GM23338 (cell line): ENCODE results near the gene CADPS2. TPM values are rescaled to one million over a fixed set of nuclear protein-coding genes. Genes with fewer than 3 reads are reported as not detected.

Experiments
- ATAC-seq: fragments of 200-7000 bp; cut with Tn5 transposase; 3 replicates; pipeline ENCODE4 v1.9.1; 2020
- DNase-seq: peaks from one replicate; pipeline ENCODE4 v3.0.0-alpha.2; 2015; ENCODE audit warnings: low spot score
- H2AFZ ChIP-seq: fragments of 200-600 bp; sonication (generic); 2 replicates; pipeline ENCODE4 v1.8.0; 2016; ENCODE audit warnings: antibody characterized with exemption, mild to moderate bottlenecking, moderate library complexity
- H3F3A ChIP-seq: fragments of 200-600 bp; sonication (generic); replicated peaks from 2 replicates; pipeline ENCODE4 v1.8.0; 2017; ENCODE audit warnings: antibody characterized with exemption, mixed run types, low read depth
- H3K27ac ChIP-seq: fragments of 200-600 bp; sonication (generic); 2 replicates; pipeline ENCODE4 v1.6.1; 2016; ENCODE audit warnings: low read depth
- H3K27me3 ChIP-seq: fragments of 200-600 bp; sonication (generic); 2 replicates; pipeline ENCODE4 v1.8.0; 2016; ENCODE audit warnings: mild to moderate bottlenecking, mixed run types, moderate library complexity; ENCODE audit not compliant: insufficient read depth
- H3K36me3 ChIP-seq: fragments of 200-600 bp; sonication (generic); 2 replicates; pipeline ENCODE4 v1.8.0; 2016; ENCODE audit warnings: mild to moderate bottlenecking; ENCODE audit not compliant: insufficient read depth
- H3K4me1 ChIP-seq: fragments of 200-600 bp; sonication (generic); 2 replicates; pipeline ENCODE4 v1.8.0; 2016; ENCODE audit warnings: mild to moderate bottlenecking, moderate library complexity; ENCODE audit not compliant: insufficient read depth
- H3K4me2 ChIP-seq: fragments of 200-600 bp; sonication (generic); 2 replicates; pipeline ENCODE4 v1.7.1; 2017; ENCODE audit warnings: mixed run types
- H3K4me3 ChIP-seq: fragments of 200-600 bp; sonication (generic); 2 replicates; pipeline ENCODE4 v1.6.1; 2016; ENCODE audit warnings: mixed run types
- H3K79me2 ChIP-seq: fragments of 200-600 bp; sonication (generic); replicated peaks from 2 replicates; pipeline ENCODE4 v1.8.0; 2017; ENCODE audit warnings: mild to moderate bottlenecking; ENCODE audit not compliant: insufficient read depth
- H3K9me2 ChIP-seq: fragments of 200-600 bp; sonication (generic); 2 replicates; pipeline ENCODE4 v1.8.0; 2017; ENCODE audit not compliant: insufficient read depth
- H4K20me1 ChIP-seq: fragments of 200-600 bp; sonication (generic); replicated peaks from 2 replicates; pipeline ENCODE4 v1.8.0; 2017; ENCODE audit warnings: mild to moderate bottlenecking; ENCODE audit not compliant: insufficient read depth
- H3K27ac Mint-ChIP-seq: 2 replicates; pipeline ENCODE4 v1.8.0; 2020; ENCODE audit warnings: inconsistent platforms, mild to moderate bottlenecking, moderate library complexity, mixed read lengths
- H3K27me3 Mint-ChIP-seq: 3 replicates; pipeline ENCODE4 v1.8.0; 2022; ENCODE audit warnings: low read depth, mild to moderate bottlenecking, moderate library complexity, mixed read lengths, inconsistent platforms; ENCODE audit not compliant: insufficient read depth, poor library complexity
- H3K36me3 Mint-ChIP-seq: 3 replicates; pipeline ENCODE4 v1.8.0; 2021; ENCODE audit warnings: low read depth, mild to moderate bottlenecking, inconsistent platforms, moderate library complexity, mixed read lengths
- H3K4me1 Mint-ChIP-seq: 3 replicates; pipeline ENCODE4 v1.8.0; 2020; ENCODE audit warnings: mild to moderate bottlenecking, inconsistent platforms, mixed read lengths
- H3K4me3 Mint-ChIP-seq: 3 replicates; pipeline ENCODE4 v1.8.0; 2021; ENCODE audit warnings: moderate library complexity, mild to moderate bottlenecking, inconsistent platforms, mixed read lengths
- H3K9me3 Mint-ChIP-seq: 3 replicates; pipeline ENCODE4 v1.8.0; 2020; ENCODE audit warnings: moderate library complexity, mild to moderate bottlenecking, inconsistent platforms, mixed read lengths
- CREB1 ChIP-seq: fragments of 250-450 bp; sonication (Bioruptor Pico); IDR thresholded peaks from 2 replicates; pipeline ENCODE4 v1.5.0; 2020; ENCODE audit warnings: low read depth, mild to moderate bottlenecking, moderate library complexity
- EZH2 ChIP-seq: fragments of 200-600 bp; sonication (generic); IDR thresholded peaks from one replicate; pipeline ENCODE4 v1.8.0; 2017; ENCODE audit warnings: antibody characterized with exemption, mild to moderate bottlenecking, low read depth; ENCODE audit not compliant: unreplicated experiment
- EZH2phosphoT487 ChIP-seq: fragments of 200-600 bp; sonication (generic); IDR thresholded peaks from one replicate; pipeline ENCODE4 v1.8.1; 2018; ENCODE audit warnings: antibody characterized with exemption; ENCODE audit not compliant: unreplicated experiment
- JUNB ChIP-seq: IDR thresholded peaks from one replicate; pipeline ENCODE4 v1.6.1; 2016; ENCODE audit warnings: antibody characterized with exemption; ENCODE audit not compliant: unreplicated experiment
- NANOG ChIP-seq: IDR thresholded peaks from 2 replicates; pipeline ENCODE4 v1.6.1; 2016; ENCODE audit warnings: antibody characterized with exemption, borderline replicate concordance
- POLR2AphosphoS5 ChIP-seq: IDR thresholded peaks from 2 replicates; pipeline ENCODE4 v1.6.1; 2016; ENCODE audit warnings: antibody characterized with exemption, low read depth
- STAT1 ChIP-seq: IDR thresholded peaks from one replicate; pipeline ENCODE4 v1.6.1; 2016; ENCODE audit warnings: antibody characterized with exemption; ENCODE audit not compliant: unreplicated experiment
- ZNF114 ChIP-seq: fragments of 250-450 bp; sonication (Bioruptor Pico); IDR thresholded peaks from 2 replicates; pipeline ENCODE4 v1.5.0; 2020; ENCODE audit warnings: mild to moderate bottlenecking, moderate library complexity
- ZNF331 ChIP-seq: fragments of 250-450 bp; sonication (Bioruptor Pico); IDR thresholded peaks from 2 replicates; pipeline ENCODE4 v1.5.0; 2020; ENCODE audit warnings: low read depth, mild to moderate bottlenecking, moderate library complexity
- polyA plus RNA-seq: library from polyadenylated mRNA; unstranded; fragments of >200 nt; fragmentation: Nextera tagmentation; extraction: Ambion mirVana; gene quantifications from 2 replicates; pipeline ENCODE4 v1.2.1, GENCODE V29; 2016
- total RNA-seq: library from RNA; depleted of rRNA; stranded (reverse); fragments of >200 nt; shearing (Covaris generic); gene quantifications from 2 replicates; pipeline ENCODE4 v1.2.3, GENCODE V29; 2014
- TF ChIP-seq, protein P1 (sequence below): IDR thresholded peaks from one replicate; pipeline ENCODE4 v1.6.1; 2018; ENCODE audit warnings: antibody characterized with exemption; ENCODE audit not compliant: unreplicated experiment
- TF ChIP-seq, protein P2 (sequence below): IDR thresholded peaks from 2 replicates; pipeline ENCODE4 v1.6.1; 2016; ENCODE audit warnings: antibody characterized with exemption
- TF ChIP-seq, protein P3 (sequence below): fragments of 250-450 bp; sonication (Bioruptor Pico); IDR thresholded peaks from 2 replicates; pipeline ENCODE4 v1.5.0; 2020; ENCODE audit warnings: mild to moderate bottlenecking, moderate library complexity
- TF ChIP-seq, protein P4 (sequence below), 2 experiments: fragments of 200-600 bp in 1 of 2; sonication (generic) in 1 of 2; conservative IDR thresholded peaks; 2 replicates each; pipeline versions ENCODE4 v1.5.1 to v1.6.1; 2016 to 2017; ENCODE audit warnings: antibody characterized with exemption in 2 of 2, low read depth in 2 of 2, mild to moderate bottlenecking in 2 of 2, moderate library complexity in 1 of 2

The CADPS2 gene
- total and polyA plus RNA-seq, 2 experiments from 2014 or later, result 16.3 to 36.9 TPM

DNA sequence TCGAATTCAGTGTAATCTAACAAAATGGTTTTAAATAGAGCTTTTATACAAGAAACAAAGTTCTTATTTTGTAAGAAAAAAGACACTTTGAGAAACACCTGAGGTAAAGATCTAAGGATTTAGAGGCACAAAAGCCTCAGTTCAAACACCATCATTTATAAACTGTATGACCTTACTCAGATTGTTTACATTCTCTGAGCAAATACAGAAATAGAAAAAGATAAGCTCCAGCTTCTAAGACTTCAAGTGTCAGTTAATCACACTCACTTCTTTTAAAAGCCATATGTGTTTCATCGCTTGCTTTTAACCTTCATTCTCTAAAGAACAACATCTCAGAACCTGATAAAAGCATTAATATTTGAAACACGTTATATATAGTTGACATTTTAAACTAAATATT, 27.9 kb downstream of the CADPS2 start:
- no peaks in the 10 kb centered on the region for H3K36me3 ChIP-seq
- H3K4me1 ChIP-seq, result peaks cover 12% of the 10 kb centered on the region
- no peaks in the 10 kb centered on the region for H3K79me2 ChIP-seq
- TF ChIP-seq NANOG (no peak), ZNF331 (CRISPR knock-in tag) (no peak), JUNB (no peak), STAT1 (no peak), CREB1 (CRISPR knock-in tag) (no peak), EZH2 (no peak), ZNF114 (CRISPR knock-in tag) (no peak), EZH2phosphoT487 (no peak), POLR2AphosphoS5 (no peak)
- TF ChIP-seq, protein P1, sequence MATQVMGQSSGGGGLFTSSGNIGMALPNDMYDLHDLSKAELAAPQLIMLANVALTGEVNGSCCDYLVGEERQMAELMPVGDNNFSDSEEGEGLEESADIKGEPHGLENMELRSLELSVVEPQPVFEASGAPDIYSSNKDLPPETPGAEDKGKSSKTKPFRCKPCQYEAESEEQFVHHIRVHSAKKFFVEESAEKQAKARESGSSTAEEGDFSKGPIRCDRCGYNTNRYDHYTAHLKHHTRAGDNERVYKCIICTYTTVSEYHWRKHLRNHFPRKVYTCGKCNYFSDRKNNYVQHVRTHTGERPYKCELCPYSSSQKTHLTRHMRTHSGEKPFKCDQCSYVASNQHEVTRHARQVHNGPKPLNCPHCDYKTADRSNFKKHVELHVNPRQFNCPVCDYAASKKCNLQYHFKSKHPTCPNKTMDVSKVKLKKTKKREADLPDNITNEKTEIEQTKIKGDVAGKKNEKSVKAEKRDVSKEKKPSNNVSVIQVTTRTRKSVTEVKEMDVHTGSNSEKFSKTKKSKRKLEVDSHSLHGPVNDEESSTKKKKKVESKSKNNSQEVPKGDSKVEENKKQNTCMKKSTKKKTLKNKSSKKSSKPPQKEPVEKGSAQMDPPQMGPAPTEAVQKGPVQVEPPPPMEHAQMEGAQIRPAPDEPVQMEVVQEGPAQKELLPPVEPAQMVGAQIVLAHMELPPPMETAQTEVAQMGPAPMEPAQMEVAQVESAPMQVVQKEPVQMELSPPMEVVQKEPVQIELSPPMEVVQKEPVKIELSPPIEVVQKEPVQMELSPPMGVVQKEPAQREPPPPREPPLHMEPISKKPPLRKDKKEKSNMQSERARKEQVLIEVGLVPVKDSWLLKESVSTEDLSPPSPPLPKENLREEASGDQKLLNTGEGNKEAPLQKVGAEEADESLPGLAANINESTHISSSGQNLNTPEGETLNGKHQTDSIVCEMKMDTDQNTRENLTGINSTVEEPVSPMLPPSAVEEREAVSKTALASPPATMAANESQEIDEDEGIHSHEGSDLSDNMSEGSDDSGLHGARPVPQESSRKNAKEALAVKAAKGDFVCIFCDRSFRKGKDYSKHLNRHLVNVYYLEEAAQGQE, result no peak
- TF ChIP-seq, protein P2, sequence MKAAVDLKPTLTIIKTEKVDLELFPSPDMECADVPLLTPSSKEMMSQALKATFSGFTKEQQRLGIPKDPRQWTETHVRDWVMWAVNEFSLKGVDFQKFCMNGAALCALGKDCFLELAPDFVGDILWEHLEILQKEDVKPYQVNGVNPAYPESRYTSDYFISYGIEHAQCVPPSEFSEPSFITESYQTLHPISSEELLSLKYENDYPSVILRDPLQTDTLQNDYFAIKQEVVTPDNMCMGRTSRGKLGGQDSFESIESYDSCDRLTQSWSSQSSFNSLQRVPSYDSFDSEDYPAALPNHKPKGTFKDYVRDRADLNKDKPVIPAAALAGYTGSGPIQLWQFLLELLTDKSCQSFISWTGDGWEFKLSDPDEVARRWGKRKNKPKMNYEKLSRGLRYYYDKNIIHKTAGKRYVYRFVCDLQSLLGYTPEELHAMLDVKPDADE, result no peak
- TF ChIP-seq, protein P3, sequence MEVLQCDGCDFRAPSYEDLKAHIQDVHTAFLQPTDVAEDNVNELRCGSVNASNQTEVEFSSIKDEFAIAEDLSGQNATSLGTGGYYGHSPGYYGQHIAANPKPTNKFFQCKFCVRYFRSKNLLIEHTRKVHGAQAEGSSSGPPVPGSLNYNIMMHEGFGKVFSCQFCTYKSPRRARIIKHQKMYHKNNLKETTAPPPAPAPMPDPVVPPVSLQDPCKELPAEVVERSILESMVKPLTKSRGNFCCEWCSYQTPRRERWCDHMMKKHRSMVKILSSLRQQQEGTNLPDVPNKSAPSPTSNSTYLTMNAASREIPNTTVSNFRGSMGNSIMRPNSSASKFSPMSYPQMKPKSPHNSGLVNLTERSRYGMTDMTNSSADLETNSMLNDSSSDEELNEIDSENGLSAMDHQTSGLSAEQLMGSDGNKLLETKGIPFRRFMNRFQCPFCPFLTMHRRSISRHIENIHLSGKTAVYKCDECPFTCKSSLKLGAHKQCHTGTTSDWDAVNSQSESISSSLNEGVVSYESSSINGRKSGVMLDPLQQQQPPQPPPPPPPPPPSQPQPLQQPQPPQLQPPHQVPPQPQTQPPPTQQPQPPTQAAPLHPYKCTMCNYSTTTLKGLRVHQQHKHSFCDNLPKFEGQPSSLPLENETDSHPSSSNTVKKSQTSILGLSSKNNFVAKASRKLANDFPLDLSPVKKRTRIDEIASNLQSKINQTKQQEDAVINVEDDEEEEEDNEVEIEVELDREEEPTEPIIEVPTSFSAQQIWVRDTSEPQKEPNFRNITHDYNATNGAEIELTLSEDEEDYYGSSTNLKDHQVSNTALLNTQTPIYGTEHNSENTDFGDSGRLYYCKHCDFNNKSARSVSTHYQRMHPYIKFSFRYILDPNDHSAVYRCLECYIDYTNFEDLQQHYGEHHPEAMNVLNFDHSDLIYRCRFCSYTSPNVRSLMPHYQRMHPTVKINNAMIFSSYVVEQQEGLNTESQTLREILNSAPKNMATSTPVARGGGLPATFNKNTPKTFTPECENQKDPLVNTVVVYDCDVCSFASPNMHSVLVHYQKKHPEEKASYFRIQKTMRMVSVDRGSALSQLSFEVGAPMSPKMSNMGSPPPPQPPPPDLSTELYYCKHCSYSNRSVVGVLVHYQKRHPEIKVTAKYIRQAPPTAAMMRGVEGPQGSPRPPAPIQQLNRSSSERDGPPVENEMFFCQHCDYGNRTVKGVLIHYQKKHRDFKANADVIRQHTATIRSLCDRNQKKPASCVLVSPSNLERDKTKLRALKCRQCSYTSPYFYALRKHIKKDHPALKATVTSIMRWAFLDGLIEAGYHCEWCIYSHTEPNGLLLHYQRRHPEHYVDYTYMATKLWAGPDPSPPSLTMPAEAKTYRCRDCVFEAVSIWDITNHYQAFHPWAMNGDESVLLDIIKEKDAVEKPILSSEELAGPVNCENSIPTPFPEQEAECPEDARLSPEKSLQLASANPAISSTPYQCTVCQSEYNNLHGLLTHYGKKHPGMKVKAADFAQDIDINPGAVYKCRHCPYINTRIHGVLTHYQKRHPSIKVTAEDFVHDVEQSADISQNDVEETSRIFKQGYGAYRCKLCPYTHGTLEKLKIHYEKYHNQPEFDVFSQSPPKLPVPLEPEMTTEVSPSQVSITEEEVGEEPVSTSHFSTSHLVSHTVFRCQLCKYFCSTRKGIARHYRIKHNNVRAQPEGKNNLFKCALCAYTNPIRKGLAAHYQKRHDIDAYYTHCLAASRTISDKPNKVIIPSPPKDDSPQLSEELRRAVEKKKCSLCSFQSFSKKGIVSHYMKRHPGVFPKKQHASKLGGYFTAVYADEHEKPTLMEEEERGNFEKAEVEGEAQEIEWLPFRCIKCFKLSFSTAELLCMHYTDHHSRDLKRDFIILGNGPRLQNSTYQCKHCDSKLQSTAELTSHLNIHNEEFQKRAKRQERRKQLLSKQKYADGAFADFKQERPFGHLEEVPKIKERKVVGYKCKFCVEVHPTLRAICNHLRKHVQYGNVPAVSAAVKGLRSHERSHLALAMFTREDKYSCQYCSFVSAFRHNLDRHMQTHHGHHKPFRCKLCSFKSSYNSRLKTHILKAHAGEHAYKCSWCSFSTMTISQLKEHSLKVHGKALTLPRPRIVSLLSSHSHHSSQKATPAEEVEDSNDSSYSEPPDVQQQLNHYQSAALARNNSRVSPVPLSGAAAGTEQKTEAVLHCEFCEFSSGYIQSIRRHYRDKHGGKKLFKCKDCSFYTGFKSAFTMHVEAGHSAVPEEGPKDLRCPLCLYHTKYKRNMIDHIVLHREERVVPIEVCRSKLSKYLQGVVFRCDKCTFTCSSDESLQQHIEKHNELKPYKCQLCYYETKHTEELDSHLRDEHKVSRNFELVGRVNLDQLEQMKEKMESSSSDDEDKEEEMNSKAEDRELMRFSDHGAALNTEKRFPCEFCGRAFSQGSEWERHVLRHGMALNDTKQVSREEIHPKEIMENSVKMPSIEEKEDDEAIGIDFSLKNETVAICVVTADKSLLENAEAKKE (CRISPR knock-in tag), result no peak
- TF ChIP-seq, protein P4, sequence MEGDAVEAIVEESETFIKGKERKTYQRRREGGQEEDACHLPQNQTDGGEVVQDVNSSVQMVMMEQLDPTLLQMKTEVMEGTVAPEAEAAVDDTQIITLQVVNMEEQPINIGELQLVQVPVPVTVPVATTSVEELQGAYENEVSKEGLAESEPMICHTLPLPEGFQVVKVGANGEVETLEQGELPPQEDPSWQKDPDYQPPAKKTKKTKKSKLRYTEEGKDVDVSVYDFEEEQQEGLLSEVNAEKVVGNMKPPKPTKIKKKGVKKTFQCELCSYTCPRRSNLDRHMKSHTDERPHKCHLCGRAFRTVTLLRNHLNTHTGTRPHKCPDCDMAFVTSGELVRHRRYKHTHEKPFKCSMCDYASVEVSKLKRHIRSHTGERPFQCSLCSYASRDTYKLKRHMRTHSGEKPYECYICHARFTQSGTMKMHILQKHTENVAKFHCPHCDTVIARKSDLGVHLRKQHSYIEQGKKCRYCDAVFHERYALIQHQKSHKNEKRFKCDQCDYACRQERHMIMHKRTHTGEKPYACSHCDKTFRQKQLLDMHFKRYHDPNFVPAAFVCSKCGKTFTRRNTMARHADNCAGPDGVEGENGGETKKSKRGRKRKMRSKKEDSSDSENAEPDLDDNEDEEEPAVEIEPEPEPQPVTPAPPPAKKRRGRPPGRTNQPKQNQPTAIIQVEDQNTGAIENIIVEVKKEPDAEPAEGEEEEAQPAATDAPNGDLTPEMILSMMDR (conservative IDR thresholded peaks at IDR 0.05; ENCODE audit: low read depth in 2 of 2), result no peak
- no peak overlapping the region for H2AFZ ChIP-seq
- H3K9me2 ChIP-seq, result no peaks in the 10 kb centered on the region
- ATAC-seq, result no peak
- no peak overlapping the region for H3K27ac ChIP-seq
- no peak for DNase-seq
- H3K4me3 ChIP-seq, result no peak overlapping the region
- no peaks in the 10 kb centered on the region for H3K27me3 ChIP-seq
- Mint-ChIP-seq H3K4me3 (no peak overlapping the region), H3K36me3 (peaks cover 11% of the 10 kb centered on the region), H3K27me3 (no peaks in the 10 kb centered on the region), H3K9me3 (no peaks in the 10 kb centered on the region), H3K27ac (no peak overlapping the region), H3K4me1 (peaks cover 21% of the 10 kb centered on the region)
- no peaks in the 10 kb centered on the region for H4K20me1 ChIP-seq
- H3F3A ChIP-seq, result no peaks in the 10 kb centered on the region
- H3K4me2 ChIP-seq, result no peak overlapping the region
